ENCODE results near the gene DEAF1.

- TF ChIP-seq, protein P1, sequence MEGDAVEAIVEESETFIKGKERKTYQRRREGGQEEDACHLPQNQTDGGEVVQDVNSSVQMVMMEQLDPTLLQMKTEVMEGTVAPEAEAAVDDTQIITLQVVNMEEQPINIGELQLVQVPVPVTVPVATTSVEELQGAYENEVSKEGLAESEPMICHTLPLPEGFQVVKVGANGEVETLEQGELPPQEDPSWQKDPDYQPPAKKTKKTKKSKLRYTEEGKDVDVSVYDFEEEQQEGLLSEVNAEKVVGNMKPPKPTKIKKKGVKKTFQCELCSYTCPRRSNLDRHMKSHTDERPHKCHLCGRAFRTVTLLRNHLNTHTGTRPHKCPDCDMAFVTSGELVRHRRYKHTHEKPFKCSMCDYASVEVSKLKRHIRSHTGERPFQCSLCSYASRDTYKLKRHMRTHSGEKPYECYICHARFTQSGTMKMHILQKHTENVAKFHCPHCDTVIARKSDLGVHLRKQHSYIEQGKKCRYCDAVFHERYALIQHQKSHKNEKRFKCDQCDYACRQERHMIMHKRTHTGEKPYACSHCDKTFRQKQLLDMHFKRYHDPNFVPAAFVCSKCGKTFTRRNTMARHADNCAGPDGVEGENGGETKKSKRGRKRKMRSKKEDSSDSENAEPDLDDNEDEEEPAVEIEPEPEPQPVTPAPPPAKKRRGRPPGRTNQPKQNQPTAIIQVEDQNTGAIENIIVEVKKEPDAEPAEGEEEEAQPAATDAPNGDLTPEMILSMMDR (IDR thresholded peaks at IDR 0.05) = no peak
- TF ChIP-seq EP300 (IDR thresholded peaks at IDR 0.05) (no peak), POLR2A (IDR thresholded peaks at IDR 0.05) (no peak)
Measured at GRCh38 chr11:742156-742546, 47.1 kb upstream of the DEAF1 start.

All from suprapubic skin (tissue), 3 donors.